ENCODE measurements around the gene CYB5D1. TPM values are rescaled to one million over a fixed set of nuclear protein-coding genes. Genes with fewer than 3 reads are reported as not detected.

CYB5D1 gene
- total and polyA plus RNA-seq, 2 donors from 2014 or later: 14.3 to 20.4 TPM

- no peak for FAIRE-seq
- Histone ChIP-seq H3K9me3 (ENCODE audit: control insufficient read depth in 2 of 3, insufficient read depth in 1 of 3, low read length in 3 of 3) (no peaks in the 10 kb centered on the region), H3K36me3 (ENCODE audit: control insufficient read depth in 2 of 3, insufficient read depth in 3 of 3, low read length in 3 of 3) (peaks cover 0 to 9% (median 2%) of the 10 kb centered on the region in 3 donors), H3K4me3 (ENCODE audit: low read length in 3 of 3) (no peak overlapping the region), H3K4me1 (ENCODE audit: control insufficient read depth in 2 of 3, insufficient read depth in 2 of 3, low read depth in 1 of 3, low read length in 3 of 3) (peaks cover 0 to 10% (median 6%) of the 10 kb centered on the region in 3 donors), H3K27me3 (ENCODE audit: control insufficient read depth, insufficient read depth, low read length) (no peaks in the 10 kb centered on the region), H3K27ac (ENCODE audit: low read depth in 2 of 2, low read length in 2 of 2) (peak overlapping the region in 1 of 2 donors; percentile 27), H3K9ac (ENCODE audit: low read length in 3 of 3) (peak overlapping the region in 1 of 3 donors; percentile 24)
- peak in 1 of 5 donors; percentile 23 for DNase-seq
- no peak for TF ChIP-seq CTCF (IDR thresholded peaks at IDR 0.05; ENCODE audit: borderline replicate concordance, extremely low read depth, insufficient read depth)
- intact Hi-C loops (cut with DNase I): no loop called here
Measured at GRCh38 chr17:7881276-7882054, 23.7 kb downstream of the CYB5D1 start.

DNA sequence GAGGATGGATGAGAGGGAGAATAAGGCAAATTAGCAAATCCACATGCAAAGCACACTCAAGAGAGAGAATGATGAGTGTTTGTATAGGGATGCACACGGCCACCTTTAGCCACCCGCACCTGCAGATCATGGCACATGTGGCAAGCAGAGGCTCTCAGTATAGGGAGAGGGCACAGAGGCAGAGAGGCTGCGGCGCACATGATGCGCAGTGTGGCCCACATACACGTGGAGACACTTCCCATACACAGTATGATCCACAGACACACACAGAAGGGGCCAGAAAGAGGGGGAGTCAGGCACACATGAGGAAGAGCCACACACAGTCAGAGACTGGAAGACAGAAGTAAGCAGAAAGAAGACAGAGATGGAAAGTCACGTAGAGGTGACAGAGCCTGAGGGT lies 24.3 kb downstream of the CYB5D1 start:
- Histone ChIP-seq H3K4me3 (ENCODE audit: low read length in 3 of 3) (no peak overlapping the region), H3K4me1 (ENCODE audit: control insufficient read depth in 2 of 3, insufficient read depth in 2 of 3, low read depth in 1 of 3, low read length in 3 of 3) (peaks cover 0 to 10% (median 6%) of the 10 kb centered on the region in 3 donors), H3K9me3 (ENCODE audit: control insufficient read depth in 2 of 3, insufficient read depth in 1 of 3, low read length in 3 of 3) (no peaks in the 10 kb centered on the region), H3K27ac (ENCODE audit: low read depth in 2 of 2, low read length in 2 of 2) (peak overlapping the region; percentile 27 to 59), H3K27me3 (ENCODE audit: control insufficient read depth, insufficient read depth, low read length) (no peaks in the 10 kb centered on the region), H3K9ac (ENCODE audit: low read length in 3 of 3) (peak overlapping the region in 2 of 3 donors; percentile 24 to 38), H3K36me3 (ENCODE audit: control insufficient read depth in 2 of 3, insufficient read depth in 3 of 3, low read length in 3 of 3) (peaks cover 0 to 9% (median 2%) of the 10 kb centered on the region in 3 donors)
- FAIRE-seq (no peak), DNase-seq (peak in 1 of 5 donors; percentile 21)
- intact Hi-C loops (cut with DNase I): no loop called here
- no peak for TF ChIP-seq CTCF (IDR thresholded peaks at IDR 0.05; ENCODE audit: borderline replicate concordance, extremely low read depth, insufficient read depth)

DNA sequence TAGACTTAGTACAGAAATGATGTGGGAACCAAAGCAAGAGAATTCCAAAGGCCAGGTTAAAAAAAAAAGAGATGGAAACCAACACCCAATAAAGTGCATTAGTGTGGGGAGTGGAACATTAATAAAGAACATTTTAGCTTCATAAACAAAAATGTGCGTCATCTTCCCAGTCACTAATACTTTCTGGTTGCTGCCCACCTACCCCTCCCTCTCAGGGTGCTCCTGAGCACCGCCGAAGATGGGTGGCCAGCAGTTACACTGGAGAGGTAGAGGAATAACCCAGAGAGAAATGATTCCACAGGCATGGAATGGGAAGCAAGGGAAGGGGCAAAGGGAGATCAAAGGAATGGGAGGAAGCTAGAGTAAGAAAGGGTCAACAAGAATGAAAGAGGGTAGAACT lies 24.8 kb downstream of the CYB5D1 start:
- Histone ChIP-seq H3K36me3 (ENCODE audit: control insufficient read depth in 2 of 3, insufficient read depth in 3 of 3, low read length in 3 of 3) (peaks cover 0 to 9% (median 2%) of the 10 kb centered on the region in 3 donors), H3K9me3 (ENCODE audit: control insufficient read depth in 2 of 3, insufficient read depth in 1 of 3, low read length in 3 of 3) (no peaks in the 10 kb centered on the region), H3K27me3 (ENCODE audit: control insufficient read depth, insufficient read depth, low read length) (no peaks in the 10 kb centered on the region), H3K4me1 (ENCODE audit: control insufficient read depth in 2 of 3, insufficient read depth in 2 of 3, low read depth in 1 of 3, low read length in 3 of 3) (peaks cover 0 to 10% (median 6%) of the 10 kb centered on the region in 3 donors), H3K9ac (ENCODE audit: low read length in 3 of 3) (peak overlapping the region in 1 of 3 donors; percentile 15), H3K27ac (ENCODE audit: low read depth in 2 of 2, low read length in 2 of 2) (peak overlapping the region; percentile 49 to 59), H3K4me3 (ENCODE audit: low read length in 3 of 3) (no peak overlapping the region)
- intact Hi-C loops (cut with DNase I): no loop called here
- FAIRE-seq (no peak), DNase-seq (peak in 1 of 5 donors; percentile 25)
- no peak for TF ChIP-seq CTCF (IDR thresholded peaks at IDR 0.05; ENCODE audit: borderline replicate concordance, extremely low read depth, insufficient read depth)
